HG03159 (cell line): Measurements from ENCODE around the gene HOXC10.

Source experiments
- ATAC-seq: cut with Tn5 transposase; IDR thresholded peaks from one replicate; pipeline ENCODE4 v1.9.1; 2021; ENCODE audit warnings: mild to moderate bottlenecking, moderate library complexity; ENCODE audit not compliant: unreplicated experiment

The HOXC10 gene

DNA sequence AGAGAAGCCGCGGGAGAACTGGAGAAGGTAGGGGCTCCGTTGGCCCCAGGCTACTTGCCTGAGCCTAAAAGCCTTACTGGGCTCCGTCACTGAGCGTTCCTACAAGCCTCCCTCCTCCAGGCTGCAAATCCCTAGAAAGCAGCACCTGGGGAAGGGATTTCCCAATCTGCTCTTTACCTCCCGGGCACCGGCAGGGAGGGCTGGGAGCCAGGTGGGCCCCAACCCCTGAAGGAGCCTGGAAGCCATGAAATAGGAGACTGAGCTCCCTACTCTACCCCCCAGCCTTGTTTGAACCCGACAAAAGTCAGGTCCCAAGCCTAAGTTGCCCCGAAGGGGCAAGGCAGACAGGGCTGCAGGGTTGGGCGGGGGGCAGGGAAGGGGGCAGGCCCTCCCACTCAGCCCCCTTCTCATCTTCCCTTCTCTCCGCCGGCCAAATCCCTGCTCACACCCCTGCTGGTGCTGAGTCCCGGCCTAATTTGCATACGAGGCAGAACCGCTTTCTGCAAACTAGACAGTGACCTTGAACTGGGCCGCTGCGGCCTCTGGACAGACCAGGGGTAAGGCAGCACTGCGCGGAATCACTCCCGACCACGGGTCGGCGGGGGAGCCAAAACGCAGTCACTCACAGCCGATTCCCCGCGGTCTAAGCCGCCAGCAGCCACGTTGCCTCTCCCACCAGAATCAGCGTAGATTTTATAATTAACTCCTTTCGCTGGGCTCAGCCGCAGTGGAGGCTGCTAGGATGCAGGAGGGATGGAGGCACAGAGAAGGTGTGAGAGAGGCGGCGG, 34.0 kb upstream of the HOXC10 start:
- no peak for ATAC-seq

DNA sequence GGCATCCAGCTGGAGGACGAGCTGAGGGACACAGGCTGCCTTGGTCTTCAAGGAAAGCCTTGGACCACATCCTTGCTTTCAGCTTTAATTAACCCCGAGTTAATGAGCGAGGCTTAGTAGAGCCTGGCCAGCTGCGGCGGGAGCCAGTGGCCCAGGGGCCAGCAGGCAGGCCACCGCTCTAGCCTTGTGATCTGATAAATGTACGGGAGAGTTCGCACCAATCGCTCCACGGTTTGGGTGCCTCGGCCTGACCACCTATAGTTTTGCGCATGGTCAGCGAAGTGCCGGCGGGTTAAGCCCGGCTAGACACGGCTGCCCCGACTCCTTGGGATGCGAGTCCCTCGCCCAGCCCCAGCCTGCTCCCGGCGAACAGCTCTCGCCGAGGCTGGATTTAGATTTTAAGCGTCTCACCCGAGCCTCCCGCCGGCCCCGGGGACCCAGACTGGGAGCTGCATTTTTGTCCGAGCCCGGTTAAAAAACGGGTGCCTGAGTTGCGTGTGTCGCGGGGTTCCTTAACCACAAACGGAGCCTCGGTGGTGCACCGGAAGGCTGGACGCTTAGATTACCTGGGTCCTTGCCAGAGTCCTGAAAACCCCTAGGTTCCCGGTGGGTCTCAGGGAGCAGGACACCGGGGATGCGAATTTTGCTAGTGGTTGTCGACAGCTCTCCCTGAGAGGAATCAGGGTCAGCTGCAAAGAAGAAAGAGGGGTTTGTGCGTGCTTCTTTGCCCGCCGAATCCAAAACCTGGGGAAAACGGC, 33.2 kb upstream of the HOXC10 start:
- no peak for ATAC-seq

DNA sequence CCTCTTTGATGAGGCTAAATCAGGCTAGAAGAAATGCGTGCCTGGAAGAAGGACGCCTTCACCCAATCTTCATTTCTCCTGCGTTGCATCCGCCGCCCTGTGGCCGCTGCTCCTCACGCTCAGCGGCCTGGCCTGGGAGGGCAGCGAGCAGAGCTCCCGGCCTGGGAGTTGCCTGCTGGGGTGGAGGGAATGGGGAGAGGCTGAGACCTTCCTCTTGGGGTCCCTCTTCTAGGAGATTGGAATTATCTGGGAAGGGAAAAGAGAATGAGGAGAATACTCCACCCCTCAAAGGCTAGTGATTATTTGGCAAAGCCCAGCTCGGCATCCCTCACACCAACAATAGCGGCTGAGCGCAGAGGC, 32.6 kb upstream of the HOXC10 start:
- no peak for ATAC-seq

DNA sequence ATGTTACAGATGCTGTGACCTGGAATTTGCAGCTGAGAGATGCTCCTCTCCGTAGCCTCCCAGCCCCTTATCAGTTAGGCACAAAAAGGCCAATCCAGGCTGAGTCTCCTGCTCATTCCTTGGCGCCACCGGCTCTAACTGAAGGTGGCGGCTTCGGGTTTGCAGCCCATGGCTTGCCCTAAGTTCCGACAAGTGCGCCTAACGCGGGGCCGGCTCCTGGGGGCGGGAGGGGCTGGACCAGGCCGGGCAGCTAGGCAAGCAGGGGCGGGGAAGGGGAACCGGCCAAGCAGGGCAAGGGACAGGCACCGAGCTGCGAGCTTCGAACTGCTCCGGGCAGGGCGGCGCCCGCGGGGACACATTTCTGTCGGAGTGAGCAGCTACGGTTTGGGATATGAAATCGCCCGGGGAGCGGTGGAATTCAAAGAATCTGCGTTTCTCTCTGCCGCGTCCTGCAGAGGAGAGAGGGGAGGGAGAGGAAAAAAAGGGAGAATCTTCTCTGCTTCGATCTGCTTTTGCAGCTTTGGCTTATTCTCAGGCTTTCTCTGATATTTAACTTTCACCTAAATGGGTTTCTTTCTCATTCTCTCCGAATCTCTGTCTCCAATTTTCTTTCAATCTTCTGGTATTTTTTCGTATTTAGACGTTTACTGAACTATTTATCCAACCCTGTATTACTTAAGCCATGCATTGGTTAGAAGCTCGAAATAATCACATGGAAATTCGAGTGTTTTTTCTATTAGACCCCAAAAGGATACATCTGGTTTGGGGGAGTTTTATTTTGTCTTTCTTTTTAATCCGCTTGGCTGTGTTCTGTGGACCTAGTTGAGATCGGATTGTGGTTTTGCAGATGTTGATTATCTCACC, 31.8 kb upstream of the HOXC10 start:
- ATAC-seq: no peak

DNA sequence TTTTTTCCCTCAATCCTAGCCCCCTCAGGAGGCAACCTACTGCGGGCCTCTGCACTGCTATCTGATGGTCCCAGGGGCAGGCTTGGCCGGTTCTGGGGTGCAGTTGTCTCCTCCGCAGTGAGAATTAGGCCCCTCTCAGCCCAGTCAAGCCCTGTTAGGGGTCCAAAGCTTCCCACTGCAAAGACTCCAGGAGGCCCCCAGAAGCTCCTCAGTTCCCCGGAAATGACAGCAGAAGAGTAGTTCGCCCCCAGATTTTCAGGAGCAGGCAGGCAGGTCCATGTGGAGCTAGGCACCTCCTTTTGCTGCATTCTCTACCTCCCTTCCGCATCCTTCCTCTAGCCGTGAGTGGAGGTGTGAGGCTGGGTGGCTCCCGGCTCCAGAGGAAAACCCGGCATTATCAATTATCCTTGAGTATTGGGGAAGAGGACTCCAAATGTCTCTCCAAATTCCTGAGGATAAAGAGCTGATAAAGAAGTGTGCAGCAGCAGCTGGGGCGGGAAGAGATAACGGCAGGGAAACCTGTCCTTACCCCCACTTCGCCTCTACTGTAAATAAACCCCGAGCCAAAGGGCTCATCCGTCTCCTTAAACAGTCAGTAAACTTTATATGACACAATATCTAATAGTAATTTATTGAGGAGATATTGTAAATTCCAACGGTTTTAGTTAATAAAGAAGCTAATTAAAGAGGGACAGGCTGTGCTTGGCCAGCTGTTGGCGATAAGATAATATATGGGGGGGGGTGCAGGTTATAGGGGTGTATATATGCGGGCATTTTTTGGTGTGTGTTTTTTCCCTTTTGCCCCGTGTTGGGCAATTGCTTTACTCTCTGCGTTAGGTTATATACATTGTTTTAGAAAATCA, 30.9 kb upstream of the HOXC10 start:
- ATAC-seq: no peak

DNA sequence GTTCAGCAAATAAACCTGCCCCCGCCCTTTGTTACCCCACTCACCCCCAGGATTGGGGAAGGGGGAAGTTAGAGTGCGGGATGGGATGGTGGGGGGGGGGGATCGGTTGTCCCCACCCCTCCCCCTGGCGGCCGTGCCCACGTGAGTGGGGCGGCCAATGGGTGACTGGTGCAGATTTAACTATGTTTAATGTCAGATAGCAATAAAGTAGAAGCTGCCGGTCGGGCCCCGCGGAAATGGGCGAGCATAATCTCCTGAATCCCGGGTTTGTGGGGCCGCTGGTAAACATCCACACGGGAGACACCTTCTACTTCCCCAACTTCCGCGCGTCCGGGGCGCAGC, 30.3 kb upstream of the HOXC10 start, which contains the start of gene HOXC12:
TSS of gene HOXC12 (plus strand) at position 210 of the 342 bp plus-strand sequence. CDS start at position 237, 27 bp downstream.
- ATAC-seq: no peak

DNA sequence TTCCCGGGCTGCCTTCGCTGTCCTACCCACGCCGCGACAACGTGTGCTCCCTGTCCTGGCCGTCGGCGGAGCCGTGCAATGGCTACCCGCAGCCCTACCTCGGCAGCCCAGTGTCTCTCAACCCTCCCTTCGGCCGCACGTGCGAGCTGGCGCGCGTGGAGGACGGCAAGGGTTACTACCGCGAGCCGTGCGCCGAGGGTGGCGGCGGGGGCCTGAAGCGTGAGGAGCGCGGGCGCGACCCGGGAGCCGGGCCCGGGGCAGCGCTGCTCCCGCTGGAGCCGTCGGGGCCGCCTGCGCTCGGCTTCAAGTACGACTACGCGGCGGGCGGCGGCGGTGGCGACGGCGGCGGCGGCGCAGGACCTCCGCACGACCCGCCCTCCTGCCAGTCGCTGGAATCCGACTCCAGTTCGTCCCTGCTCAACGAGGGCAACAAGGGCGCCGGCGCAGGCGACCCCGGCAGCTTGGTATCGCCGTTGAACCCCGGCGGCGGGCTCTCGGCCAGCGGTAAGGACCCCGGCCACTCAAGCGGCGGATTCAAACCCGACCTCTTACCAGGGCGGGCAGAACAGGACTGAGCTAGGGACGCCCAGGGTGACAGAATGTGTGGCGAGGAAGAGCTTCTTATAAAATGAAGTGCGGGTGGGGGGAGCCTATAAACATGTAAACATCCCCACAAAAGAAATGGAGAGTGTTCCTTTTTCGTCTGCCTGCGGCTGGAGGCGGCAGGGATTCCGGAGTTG, 29.7 kb upstream of the HOXC10 start:
- no peak for ATAC-seq

DNA sequence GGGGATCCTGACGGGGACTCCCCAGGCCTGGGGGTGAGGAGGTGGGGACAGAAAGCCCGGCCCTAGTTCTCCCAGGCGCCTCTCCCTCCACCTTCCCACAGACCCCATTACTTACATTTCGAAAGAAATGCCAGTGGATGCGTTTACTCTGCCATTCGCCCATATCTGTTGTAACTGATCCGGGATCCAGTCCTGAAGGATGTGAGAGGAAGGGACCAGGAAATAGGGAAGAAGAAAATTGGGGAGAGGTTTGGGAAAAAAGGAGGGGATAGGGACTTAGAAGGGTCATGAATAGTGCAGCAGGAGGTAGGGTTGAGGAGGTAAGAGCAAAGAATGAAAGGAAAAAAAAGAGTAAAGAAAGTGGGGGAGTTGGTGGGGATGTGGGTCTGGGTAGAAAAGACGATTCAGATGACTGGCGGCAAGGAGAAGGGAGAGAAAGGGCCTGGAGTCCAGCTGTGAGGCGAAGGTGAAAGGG, 29.1 kb upstream of the HOXC10 start:
- ATAC-seq: no peak

DNA sequence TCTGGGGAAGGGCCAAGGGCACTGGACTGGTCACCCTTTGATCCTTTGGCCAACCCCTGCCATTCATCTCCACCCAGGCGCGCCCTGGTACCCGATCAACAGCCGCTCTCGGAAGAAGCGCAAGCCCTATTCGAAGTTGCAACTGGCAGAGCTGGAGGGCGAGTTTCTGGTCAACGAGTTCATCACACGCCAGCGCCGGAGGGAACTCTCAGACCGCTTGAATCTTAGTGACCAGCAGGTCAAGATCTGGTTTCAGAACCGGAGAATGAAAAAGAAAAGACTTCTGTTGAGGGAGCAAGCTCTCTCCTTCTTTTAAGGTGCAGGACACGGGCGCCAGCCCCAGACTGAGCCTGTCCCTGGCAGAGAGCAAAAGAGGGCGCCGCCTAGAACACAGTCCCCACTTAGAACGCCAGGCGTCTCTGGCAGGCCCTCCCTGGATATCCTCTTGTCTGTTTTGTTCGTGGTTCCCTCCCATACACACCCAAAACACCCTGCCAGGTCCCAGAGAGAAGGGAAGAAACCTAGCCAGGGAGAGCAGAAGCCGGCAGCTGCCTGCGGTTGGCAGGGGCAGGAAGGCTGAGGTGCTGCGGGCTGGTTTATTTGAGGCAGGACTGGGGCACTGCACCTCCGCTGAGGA, 28.6 kb upstream of the HOXC10 start:
- no peak for ATAC-seq

DNA sequence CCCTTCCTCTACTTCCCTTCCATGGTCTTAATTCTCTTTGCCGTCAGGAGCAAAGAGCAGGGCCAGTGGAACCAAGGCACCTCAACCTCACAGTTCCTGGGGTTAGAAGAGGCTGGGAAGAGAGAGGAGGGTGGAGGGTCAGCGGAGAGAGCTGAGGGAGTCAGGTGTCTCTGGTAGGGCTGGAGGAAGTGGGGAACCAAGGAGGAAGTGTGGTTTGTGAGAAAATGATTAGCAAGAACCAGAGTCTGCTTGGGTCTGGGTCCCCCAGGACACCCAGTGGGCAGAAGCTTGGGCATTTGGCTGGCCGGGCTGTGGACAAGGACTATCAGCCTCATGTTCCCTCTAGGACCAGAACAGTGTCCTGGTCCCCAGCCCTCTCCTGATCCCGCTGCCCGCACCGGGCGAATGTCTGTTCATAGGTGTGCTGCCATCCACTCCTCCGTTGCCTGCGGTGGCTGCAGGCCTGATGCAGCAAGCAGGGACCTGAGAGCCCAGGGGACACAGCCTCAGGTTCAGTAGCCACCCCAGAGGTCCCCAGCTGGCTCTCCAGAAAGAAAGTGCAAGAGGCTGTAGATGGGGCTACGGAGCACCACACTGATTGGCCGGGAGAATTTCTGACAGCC, 27.9 kb upstream of the HOXC10 start:
- no peak for ATAC-seq

DNA sequence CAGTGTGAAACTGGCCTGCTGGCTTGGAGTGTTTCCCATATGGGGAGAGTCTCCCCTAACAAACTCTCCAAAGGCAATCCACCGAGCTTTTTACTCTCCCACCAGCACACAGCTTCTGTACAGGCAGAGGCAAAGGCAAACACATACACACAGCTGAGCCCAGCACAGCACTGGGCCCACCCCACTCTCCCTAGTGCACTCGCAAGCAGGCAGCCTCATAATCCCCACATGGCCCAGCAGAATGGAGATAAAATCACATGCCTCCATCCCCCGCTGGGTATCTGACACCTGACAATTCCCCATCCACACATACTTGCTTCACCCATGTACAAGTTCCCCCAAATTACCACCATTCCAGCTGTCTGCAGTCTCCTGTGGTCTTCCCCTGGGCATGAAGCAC, 26.8 kb upstream of the HOXC10 start:
- ATAC-seq: no peak

DNA sequence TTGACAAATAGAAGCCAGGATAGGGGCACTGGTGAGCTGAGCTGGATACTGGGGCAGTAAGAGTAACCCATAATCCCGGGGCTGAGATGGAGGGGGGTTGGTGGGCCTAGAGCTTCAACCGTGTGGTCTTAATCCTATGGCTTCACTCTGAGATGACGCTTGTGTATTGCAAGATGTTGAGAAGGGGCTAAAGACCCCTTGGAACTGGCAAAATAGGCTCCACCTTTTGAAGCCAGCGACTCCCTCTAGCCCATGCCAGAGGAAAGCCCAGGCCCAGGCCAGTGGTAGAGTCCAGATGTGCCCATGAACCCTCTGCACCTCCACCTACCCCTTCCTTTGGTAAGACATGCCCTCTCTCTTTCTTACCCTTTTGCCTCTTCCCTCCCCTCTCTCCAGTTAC, 25.6 kb upstream of the HOXC10 start:
- no peak for ATAC-seq

DNA sequence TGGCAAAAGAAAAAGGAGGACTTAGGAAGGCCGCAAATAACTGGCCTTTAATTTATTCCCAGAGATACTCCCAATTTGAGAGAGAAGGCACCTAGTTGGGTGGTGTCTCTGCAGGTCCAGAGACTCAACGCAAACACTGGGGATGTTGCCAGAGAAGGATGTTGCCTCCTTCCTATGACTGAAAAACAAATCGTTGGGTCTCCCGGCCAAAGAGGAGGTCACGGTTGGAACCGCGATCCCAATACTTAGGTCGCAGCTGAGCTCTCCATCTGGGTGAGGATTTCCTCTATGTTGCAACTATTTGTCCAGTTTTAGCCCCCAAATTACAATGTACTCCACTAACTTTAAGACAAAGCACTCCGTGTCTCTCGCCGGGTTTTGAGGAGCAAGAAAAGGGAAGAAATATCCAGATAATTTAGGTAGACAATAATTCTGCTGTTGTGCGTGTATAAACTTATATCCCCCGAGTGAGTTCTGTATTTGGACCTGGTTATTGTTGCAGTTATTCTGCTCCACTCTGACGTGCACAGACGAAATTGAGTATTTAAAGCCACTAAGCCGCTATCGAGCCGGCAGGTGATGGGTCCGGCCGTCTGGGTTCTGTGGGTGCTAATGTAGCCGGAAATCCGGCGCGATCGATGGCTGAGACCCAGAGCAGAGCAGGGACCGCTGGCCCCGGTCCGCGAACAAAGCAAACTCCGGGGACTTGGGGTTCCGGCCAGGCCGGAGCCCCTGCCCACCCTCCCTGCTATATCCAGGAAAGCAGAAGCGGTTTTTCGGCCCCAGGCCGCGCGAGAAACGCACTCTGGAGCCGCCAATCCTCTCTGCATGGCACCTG, 24.5 kb upstream of the HOXC10 start:
- ATAC-seq: no peak

DNA sequence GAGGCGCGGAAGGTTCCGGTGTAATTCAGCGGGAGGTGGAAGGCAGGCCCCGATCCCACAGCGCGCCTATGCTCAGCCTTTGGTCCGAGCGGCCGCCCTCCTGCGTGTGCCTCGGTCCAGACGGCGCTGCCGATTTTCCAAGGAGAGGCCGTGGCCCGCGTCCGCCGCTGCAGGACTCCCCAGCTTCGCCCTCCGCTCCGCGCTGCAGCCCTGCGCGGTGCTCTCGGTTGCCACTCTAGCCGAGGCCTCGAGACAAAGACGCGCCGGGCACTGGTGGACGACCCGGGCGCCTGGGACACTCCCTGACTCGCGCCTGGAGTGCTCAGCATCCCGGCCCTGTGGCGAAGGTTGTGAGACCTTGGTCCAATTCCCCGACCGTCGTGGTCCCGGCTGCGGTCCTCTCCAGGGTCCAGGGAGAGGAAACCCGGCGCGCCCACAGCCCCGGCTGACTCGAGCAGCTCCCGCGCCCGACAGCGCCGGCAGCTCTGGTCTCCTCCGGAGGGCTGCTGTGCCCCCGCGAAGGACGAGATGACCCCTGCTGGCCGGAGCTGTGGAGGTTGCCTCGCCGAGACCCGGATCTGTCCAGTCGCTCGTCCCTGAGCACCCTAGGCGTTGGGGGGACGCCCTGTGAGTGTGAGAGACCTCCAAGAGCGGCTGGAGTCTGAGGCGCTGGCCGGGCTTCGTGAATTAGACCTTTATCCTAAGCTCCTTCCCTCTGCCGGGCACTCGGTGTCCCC, 23.8 kb upstream of the HOXC10 start:
- ATAC-seq: no peak

DNA sequence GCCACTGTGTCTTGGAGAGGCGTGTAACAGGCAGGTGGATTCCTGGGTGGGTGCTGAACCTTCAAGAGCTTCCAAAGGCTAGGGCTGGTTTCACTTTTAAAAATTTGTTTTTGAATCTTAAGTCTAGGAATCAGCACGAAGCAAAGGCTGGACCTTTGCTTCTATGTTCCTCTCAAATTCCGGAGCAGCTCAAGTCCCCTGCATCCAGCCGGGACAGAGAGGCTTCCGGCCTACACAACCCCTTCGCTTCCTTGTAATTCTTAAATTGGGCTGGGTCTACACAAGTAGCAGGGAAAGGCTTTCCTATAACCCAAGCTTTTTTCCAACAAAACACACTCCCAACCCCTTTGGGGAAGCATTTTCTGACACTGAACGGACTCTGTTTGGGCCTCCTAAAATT, 21.9 kb upstream of the HOXC10 start:
- no peak for ATAC-seq

DNA sequence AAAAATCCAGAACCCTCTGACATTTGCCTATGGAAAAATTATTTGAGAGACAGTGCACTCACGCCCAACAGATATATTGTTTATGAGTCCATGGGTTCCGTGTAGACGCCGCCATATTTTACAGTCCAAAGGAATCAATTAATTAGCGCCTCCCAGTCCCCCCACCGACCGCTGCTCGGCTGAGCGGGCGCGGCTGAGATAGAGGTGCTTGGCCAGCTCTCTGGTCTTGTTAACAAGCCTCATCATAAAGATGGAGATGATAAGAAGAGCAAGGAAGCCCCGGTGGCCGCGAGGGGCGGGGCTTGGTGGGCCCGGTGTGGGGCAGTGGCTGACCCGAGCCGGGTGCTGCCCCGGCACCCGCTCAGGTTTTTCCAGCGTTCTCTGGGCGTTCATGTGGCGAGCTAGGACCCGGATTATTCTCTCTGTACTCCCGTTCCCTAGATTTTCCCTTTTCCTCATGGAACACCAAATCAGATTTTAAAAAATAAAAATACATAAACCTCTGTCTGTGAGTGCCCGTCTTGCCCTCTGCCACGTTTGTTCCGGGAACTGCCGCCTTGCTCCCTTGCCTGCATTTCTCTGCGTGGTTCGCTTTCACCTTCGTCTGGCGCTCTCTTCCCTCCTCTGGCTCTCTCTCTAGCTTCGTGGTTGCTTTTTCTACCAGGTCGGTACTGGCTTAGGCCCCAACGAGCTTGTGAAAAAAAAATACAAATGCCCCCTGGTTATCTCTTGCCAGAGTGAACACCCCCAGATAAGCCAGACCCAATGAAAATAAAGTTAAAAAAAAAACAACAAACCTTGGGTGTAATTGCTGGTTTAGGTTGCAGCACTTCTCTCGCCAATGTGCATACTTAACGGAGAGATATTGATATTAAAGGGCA, 21.3 kb upstream of the HOXC10 start:
- no peak for ATAC-seq
